ENCODE data around the gene NPRL2. TPM values are rescaled to one million over a fixed set of nuclear protein-coding genes. Genes with fewer than 3 reads are reported as not detected.

Gene NPRL2
- total and polyA plus RNA-seq, 2 of the 8 experiments (the other 6 are each of a cell fraction or from before 2014, with no cell fraction given) = 28.4 to 51.4 TPM

GRCh38 chr3:50317300-50317699, 33.3 kb downstream of the NPRL2 start (continued):
- no peak for TF ChIP-seq ATF2 (IDR thresholded peaks at IDR 0.05; ENCODE audit: low read length)
- TF ChIP-seq POU5F1 (IDR thresholded peaks at IDR 0.05; ENCODE audit: low read depth, low read length) = no peak
- TF ChIP-seq JUN (IDR thresholded peaks at IDR 0.05; ENCODE audit: low read depth, low read length) = no peak
- no peak for TF ChIP-seq ATF3 (IDR thresholded peaks at IDR 0.05; ENCODE audit: insufficient read depth, low read depth, low read length)
- no peak for TF ChIP-seq CBX8 (IDR thresholded peaks at IDR 0.05; ENCODE audit: borderline replicate concordance, low read depth, low read length)
- no peak for TF ChIP-seq CEBPB (IDR thresholded peaks at IDR 0.05; ENCODE audit: low read depth, low read length)
- no peak for TF ChIP-seq GTF2F1 (IDR thresholded peaks at IDR 0.05; ENCODE audit: borderline replicate concordance, low read depth, low read length)

Data from H1 (cell line).